SJCRH30 (cell line): ENCODE measurements around the gene PEAK3. TPM values are rescaled to one million over a fixed set of nuclear protein-coding genes. Genes with fewer than 3 reads are reported as not detected.

Experiments
- DNase-seq, 2 experiments: peaks; one replicate each; pipeline ENCODE4 v3.0.0-alpha.2; 2015 to 2020
- H3K27ac ChIP-seq: fragments of 250-450 bp; sonication (Bioruptor Pico); 2 replicates; pipeline ENCODE4 v1.5.1; 2020; ENCODE audit warnings: mild to moderate bottlenecking, moderate library complexity
- H3K27me3 ChIP-seq: fragments of 250-450 bp; sonication (Bioruptor Pico); 2 replicates; pipeline ENCODE4 v1.5.1; 2020; ENCODE audit warnings: mild to moderate bottlenecking, moderate library complexity
- H3K36me3 ChIP-seq: fragments of 250-450 bp; sonication (Bioruptor Pico); 2 replicates; pipeline ENCODE4 v1.5.1; 2020; ENCODE audit warnings: mild to moderate bottlenecking, moderate library complexity
- H3K4me1 ChIP-seq: fragments of 250-450 bp; sonication (Bioruptor Pico); 2 replicates; pipeline ENCODE4 v1.5.1; 2020; ENCODE audit warnings: mild to moderate bottlenecking, moderate library complexity
- H3K4me3 ChIP-seq: fragments of 250-450 bp; sonication (Bioruptor Pico); 2 replicates; pipeline ENCODE4 v1.5.1; 2020; ENCODE audit warnings: mild to moderate bottlenecking, moderate library complexity
- H3K9me3 ChIP-seq: fragments of 250-450 bp; sonication (Bioruptor Pico); replicated peaks from 2 replicates; pipeline ENCODE4 v1.5.1; 2020; ENCODE audit warnings: mild to moderate bottlenecking, moderate library complexity
- total RNA-seq: library from RNA; depleted of rRNA; stranded (reverse); fragments of >200 nt; shearing (Covaris generic); gene quantifications from 2 replicates; pipeline ENCODE4 v1.2.3, GENCODE V29; 2014

Gene PEAK3
- total RNA-seq, 1 experiment from 2014 or later = 0.06 TPM

GRCh38 chr19:2273356-2274184 is 8.4 kb downstream of the PEAK3 start:
- DNase-seq = peak; percentile 79 to 82
- Histone ChIP-seq H3K27me3 (no peaks in the 10 kb centered on the region), H3K4me1 (0 out of 2 replicates have a peak, but pooled peaks cover 6% of the 10 kb centered on the region), H3K27ac (no peak overlapping the region), H3K4me3 (no peak overlapping the region), H3K36me3 (peaks cover 36% of the 10 kb centered on the region), H3K9me3 (no peaks in the 10 kb centered on the region)

- Histone ChIP-seq H3K27ac (peak overlapping the region; percentile 80; the same call in 1 of the 2 replicates), H3K36me3 (peaks cover 36% of the 10 kb centered on the region), H3K9me3 (no peaks in the 10 kb centered on the region), H3K27me3 (no peaks in the 10 kb centered on the region), H3K4me1 (peaks cover 11% of the 10 kb centered on the region; the same call in 1 of the 2 replicates), H3K4me3 (peak overlapping the region; percentile 100)
- DNase-seq = no peak
Measured at GRCh38 chr19:2271234-2272103, 10.5 kb downstream of the PEAK3 start.

- peak; percentile 65 to 70 for DNase-seq
- H3K9me3 ChIP-seq = no peaks in the 10 kb centered on the region
Measured at GRCh38 chr19:2270423-2271233, 11.3 kb downstream of the PEAK3 start.

GRCh38 chr19:2270157-2270422 is 11.9 kb downstream of the PEAK3 start:
- H3K27ac ChIP-seq = peak overlapping the region; percentile 80
- H3K4me3 ChIP-seq = peak overlapping the region; percentile 100
- DNase-seq = no peak
- H3K27me3 ChIP-seq = no peaks in the 10 kb centered on the region
- H3K4me1 ChIP-seq = peaks cover 12% of the 10 kb centered on the region; the same call in 1 of the 2 replicates
- no peaks in the 10 kb centered on the region for H3K9me3 ChIP-seq
- H3K36me3 ChIP-seq = peaks cover 31% of the 10 kb centered on the region

More at GRCh38 chr19:2270423-2271233, 11.3 kb downstream of the PEAK3 start:
- H3K4me3 ChIP-seq = peak overlapping the region; percentile 100
- peaks cover 12% of the 10 kb centered on the region; the same call in 1 of the 2 replicates for H3K4me1 ChIP-seq
- peak overlapping the region; percentile 80 for H3K27ac ChIP-seq
- H3K36me3 ChIP-seq = peaks cover 36% of the 10 kb centered on the region
- H3K27me3 ChIP-seq = no peaks in the 10 kb centered on the region

- H3K4me3 ChIP-seq = peak overlapping the region; percentile 100
- H3K4me1 ChIP-seq = peaks cover 12% of the 10 kb centered on the region; the same call in 1 of the 2 replicates
- no peaks in the 10 kb centered on the region for H3K9me3 ChIP-seq
- peak overlapping the region; percentile 80 for H3K27ac ChIP-seq
- DNase-seq = peak; percentile 97
- H3K36me3 ChIP-seq = peaks cover 31% of the 10 kb centered on the region
- H3K27me3 ChIP-seq = no peaks in the 10 kb centered on the region
Measured at GRCh38 chr19:2269244-2270156, 12.5 kb downstream of the PEAK3 start.

- H3K27ac ChIP-seq = peak overlapping the region; percentile 30; the same call in 1 of the 2 replicates
Measured at GRCh38 chr19:2268861-2269243, 13.1 kb downstream of the PEAK3 start.

GRCh38 chr19:2268480-2268830 is 13.5 kb downstream of the PEAK3 start:
- DNase-seq = no peak
- Histone ChIP-seq H3K4me1 (peaks cover 12% of the 10 kb centered on the region; the same call in 1 of the 2 replicates), H3K27ac (no peak overlapping the region), H3K36me3 (peaks cover 29% of the 10 kb centered on the region), H3K4me3 (peak overlapping the region; percentile 100), H3K9me3 (no peaks in the 10 kb centered on the region), H3K27me3 (no peaks in the 10 kb centered on the region)

More at GRCh38 chr19:2268861-2269243, 13.1 kb downstream of the PEAK3 start:
- Histone ChIP-seq H3K36me3 (peaks cover 29% of the 10 kb centered on the region), H3K4me1 (peaks cover 12% of the 10 kb centered on the region; the same call in 1 of the 2 replicates), H3K27me3 (no peaks in the 10 kb centered on the region), H3K4me3 (peak overlapping the region; percentile 100), H3K9me3 (no peaks in the 10 kb centered on the region)
- no peak for DNase-seq

- H3K4me1 ChIP-seq = peaks cover 8% of the 10 kb centered on the region; the same call in 1 of the 2 replicates
- H3K27ac ChIP-seq = no peak overlapping the region
- no peaks in the 10 kb centered on the region for H3K27me3 ChIP-seq
- H3K36me3 ChIP-seq = peaks cover 9% of the 10 kb centered on the region
- DNase-seq = peak; percentile 74 to 76
- no peaks in the 10 kb centered on the region for H3K9me3 ChIP-seq
- no peak overlapping the region for H3K4me3 ChIP-seq
Measured at GRCh38 chr19:2266183-2266993, 15.6 kb downstream of the PEAK3 start.

GRCh38 chr19:2261438-2262172 is 20.4 kb downstream of the PEAK3 start:
- peak in 1 of 2 experiments; percentile 54 for DNase-seq
- H3K27me3 ChIP-seq = no peaks in the 10 kb centered on the region
- peaks cover 7% of the 10 kb centered on the region; the same call in 1 of the 2 replicates for H3K4me1 ChIP-seq
- H3K27ac ChIP-seq = no peak overlapping the region
- no peaks in the 10 kb centered on the region for H3K9me3 ChIP-seq
- H3K4me3 ChIP-seq = no peak overlapping the region
- no peaks in the 10 kb centered on the region for H3K36me3 ChIP-seq

- no peak overlapping the region for H3K4me3 ChIP-seq
- no peak overlapping the region for H3K27ac ChIP-seq
- H3K4me1 ChIP-seq = peaks cover 10% of the 10 kb centered on the region; the same call in 1 of the 2 replicates
- no peaks in the 10 kb centered on the region for H3K9me3 ChIP-seq
- no peak for DNase-seq
- no peaks in the 10 kb centered on the region for H3K36me3 ChIP-seq
- H3K27me3 ChIP-seq = no peaks in the 10 kb centered on the region
Measured at GRCh38 chr19:2260341-2260805, 21.6 kb downstream of the PEAK3 start.

- H3K4me1 ChIP-seq = peaks cover 16% of the 10 kb centered on the region
- no peak overlapping the region for H3K4me3 ChIP-seq
- H3K27ac ChIP-seq = no peak overlapping the region
- H3K36me3 ChIP-seq = no peaks in the 10 kb centered on the region
- no peak for DNase-seq
- H3K9me3 ChIP-seq = no peaks in the 10 kb centered on the region
- H3K27me3 ChIP-seq = no peaks in the 10 kb centered on the region
Measured at GRCh38 chr19:2259336-2259735, 22.6 kb downstream of the PEAK3 start.

GRCh38 chr19:2255982-2256685 is 25.8 kb downstream of the PEAK3 start, which contains the start of gene JSRP1:
JSRP1 (minus strand) TSS chr19:2256417; CDS start chr19:2255314, 1,103 bp downstream.
- DNase-seq = peak; percentile 99
- Histone ChIP-seq H3K4me1 (peaks cover 16% of the 10 kb centered on the region), H3K4me3 (peak within 1 kb of the TSS; percentile 64), H3K27me3 (no peaks in the 10 kb centered on the region), H3K9me3 (no peaks in the 10 kb centered on the region), H3K36me3 (peaks cover 15% of the 10 kb centered on the region), H3K27ac (peak within 1 kb of the TSS; percentile 96)
